GM18498 (cell line): Measurements from ENCODE around the gene FOXD1.
"Not testable (repeated sequence)": the region's sequence is repeated elsewhere in the genome, so short reads cannot be mapped to it uniquely, and the experiment has no call there.

ENCODE experiments used
- ATAC-seq: cut with Tn5 transposase; IDR thresholded peaks from one replicate; pipeline ENCODE4 v1.9.1; 2021; ENCODE audit warnings: mild to moderate bottlenecking, moderate library complexity; ENCODE audit not compliant: unreplicated experiment

The FOXD1 gene

DNA sequence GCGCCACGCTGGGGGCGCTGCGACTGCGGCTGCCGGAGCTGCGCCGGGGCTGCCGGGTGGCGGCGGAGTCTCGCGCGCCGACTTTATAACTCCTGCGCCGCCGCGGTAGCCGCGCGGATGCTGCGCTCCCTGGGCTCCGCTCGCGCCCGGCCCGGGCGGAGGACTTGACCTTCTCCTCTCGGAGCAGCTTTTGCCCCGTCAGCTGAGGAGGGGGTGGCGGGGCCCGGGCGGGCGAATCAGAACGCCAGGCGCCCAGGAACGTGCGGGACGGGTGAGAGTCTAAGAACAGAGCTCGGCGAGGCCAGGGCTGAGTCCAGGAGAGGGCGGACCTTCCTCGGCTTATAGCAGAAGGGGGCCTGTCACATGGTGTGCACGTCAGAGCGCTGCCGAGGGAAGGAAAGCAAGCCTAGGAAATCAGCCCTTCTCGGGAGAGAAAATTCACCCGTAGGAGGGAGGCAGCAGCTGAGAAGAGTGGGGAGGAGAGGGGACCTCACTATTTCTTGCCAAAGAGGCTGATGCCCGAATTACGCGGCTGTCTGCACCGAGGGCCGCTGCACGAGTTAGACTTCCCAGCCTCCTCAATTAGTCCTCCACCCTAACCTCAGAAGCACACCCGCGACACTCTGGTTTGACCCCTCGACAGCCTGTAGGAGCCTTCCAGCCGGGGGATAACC lies at the start of gene FOXD1:
Gene FOXD1 (minus strand): TSS at position 315 of the 674 bp plus-strand sequence. CDS start 415 bp downstream, outside the sequence.
- peak; percentile 31 for ATAC-seq

DNA sequence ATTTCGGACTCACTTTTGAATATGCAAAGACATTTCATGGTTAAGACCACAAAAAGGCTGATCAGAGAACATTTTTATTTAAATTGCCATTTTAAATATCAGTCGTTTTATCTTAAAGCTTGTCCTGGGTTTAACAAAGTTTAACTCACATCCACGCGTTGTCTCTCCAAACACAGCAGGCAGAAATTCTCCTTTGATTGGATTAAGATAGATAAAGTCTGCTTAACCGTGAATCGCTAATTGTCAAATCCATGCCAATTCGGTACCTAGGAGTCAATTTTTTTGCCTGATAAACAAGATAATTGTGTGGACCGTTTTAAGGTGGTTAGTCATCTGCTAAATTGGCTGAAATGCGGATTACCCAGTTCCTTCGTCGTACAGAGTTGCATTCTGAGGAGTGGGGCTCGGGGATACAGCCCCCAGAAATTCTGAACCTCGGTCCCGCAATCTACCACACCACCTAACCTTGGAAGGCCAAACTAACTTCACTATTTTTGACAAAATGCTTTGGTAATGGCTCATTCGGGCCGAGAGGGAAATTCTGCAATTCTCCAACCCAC lies 49.0 kb upstream of the FOXD1 start:
- no peak for ATAC-seq

DNA sequence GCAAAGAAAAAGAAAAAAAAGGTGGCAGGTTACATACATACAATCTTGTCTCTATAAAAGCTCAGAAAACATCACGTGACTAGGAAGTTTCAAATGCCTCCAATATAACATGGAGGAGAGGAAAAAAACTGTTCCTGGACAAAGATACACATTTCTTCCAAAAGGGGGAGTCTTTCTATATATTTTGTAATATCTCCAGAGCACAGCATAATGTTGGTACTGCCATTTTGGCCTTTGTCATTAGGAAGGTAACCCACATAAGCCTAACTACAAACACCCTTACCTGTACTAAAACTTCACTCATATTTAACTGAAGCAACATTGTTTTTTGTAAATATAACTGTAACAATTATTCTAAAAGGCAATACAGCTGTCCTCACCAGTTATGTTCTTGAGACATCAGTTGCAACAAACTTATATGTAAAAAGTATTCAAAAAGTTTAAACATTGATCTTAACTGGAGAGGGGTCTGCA lies 48.4 kb upstream of the FOXD1 start:
- ATAC-seq = no peak

DNA sequence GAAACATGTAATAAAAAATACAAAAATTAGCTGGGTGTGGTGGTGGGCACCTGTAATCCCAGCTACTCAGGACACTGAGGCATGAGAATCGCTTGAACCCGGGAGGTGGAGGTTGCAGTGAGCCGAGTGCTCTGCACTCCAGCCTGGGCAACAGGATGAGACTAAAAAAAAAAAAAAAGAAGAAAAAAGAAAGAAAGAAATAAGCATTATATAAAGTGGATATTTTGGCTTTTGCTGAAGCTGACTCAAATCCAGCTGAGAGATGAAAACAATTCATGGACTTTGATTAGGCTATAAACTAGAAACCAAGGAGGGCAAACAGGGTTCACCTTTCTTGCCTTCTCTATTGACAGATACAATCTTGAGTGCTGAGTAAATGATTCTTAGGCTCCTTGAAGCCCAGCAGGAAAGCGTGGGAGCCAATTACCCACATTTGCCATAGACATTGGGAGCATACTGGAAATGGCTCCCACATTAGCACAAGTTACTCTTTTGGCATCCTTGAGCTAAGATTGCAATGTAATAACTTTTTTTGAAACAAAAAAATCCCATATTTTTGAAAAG lies 47.3 kb upstream of the FOXD1 start:
- ATAC-seq = no peak

DNA sequence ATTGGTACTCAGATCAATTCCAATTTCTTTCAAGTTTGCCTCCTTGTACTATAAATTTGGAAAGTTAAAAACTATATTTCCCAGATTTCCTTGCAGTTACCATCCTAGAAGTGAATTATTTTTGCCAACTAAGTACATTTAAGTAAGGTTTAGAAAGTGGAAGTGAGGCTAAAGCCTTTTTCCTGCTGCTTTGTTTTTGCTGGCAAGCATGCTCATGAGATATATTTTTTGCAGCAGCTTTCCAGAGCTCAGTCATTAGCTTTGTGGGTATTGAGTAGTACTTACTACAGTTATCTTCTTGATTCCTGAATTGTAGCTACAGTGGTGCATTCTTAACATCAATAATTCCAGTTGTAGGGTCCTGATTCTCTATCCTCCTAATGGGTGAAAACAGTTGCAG lies 46.1 kb upstream of the FOXD1 start:
- ATAC-seq = no peak

DNA sequence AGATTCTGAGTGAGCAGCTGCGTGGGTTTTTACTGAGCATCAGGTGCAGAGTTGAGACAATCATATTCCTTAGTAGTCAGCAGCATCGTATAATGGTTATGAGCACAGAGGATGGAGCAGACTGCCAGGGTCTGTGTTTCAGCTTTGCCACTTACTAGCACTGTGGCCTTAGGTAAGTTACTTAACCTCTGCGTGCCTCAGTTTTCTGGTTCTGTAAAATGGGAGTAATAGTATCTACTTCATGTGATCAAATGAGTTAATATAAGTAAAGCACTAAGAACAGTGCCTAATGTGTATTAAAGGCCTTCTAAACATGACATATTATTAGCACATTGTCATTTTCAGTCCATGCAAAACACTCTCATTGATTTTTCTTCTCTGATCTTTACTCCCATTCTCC lies 44.8 kb upstream of the FOXD1 start:
- ATAC-seq = no peak

DNA sequence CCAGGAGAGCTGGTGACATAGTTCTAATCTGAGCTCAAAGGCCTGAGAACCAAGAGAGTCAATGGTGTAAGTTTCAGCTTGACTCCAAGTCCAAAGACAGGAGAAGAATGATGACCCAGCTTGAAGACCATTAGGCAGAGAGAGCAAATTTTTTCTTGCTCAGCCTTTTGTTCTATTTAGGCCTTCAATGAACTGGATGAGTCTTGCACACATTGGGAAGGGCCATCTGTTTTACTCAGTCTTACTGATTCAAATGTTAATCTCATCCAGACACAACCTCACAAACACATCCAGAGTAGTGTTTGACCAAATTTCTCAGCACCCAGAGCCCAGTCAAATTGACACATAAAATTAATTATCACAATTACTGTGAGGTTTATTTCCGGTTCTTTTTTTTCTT lies 42.6 kb upstream of the FOXD1 start:
- ATAC-seq = no peak

DNA sequence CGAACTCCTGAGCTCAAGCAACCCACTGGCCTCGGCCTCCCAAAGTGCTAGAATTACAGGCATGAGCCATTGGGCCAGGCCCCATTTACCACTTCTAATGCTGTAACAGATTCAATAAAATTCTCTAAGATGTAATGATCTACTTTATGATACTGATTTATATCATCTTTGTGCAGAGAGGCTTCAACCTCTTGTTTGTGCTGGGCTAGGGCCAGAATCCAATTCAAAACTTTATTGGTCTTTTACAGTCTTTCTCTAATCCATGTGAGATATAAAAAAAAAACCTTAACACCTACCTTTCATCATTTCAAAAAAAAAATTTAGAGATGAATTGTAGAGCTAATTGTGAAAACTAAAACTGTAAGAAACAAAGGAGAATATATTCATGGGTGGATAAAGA lies 41.5 kb upstream of the FOXD1 start:
- no peak for ATAC-seq

DNA sequence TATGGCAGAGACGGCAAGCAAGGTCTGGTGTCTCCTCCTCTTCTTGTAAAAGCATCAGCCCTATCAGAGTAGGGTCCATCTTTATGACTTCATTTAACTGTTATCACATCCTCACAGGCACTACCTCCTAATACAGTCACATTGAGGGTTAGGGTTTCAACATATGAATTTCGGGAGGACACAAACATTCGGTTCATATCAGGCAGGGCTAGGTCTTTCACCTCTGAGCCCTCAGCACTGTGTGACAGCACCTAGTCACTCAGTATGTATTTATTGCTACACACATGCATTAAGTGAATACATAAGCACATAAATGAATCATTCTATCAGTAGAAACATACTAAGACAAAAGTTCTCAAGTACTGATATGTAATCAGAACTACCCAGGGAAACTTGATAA lies 40.2 kb upstream of the FOXD1 start:
- ATAC-seq = no peak

DNA sequence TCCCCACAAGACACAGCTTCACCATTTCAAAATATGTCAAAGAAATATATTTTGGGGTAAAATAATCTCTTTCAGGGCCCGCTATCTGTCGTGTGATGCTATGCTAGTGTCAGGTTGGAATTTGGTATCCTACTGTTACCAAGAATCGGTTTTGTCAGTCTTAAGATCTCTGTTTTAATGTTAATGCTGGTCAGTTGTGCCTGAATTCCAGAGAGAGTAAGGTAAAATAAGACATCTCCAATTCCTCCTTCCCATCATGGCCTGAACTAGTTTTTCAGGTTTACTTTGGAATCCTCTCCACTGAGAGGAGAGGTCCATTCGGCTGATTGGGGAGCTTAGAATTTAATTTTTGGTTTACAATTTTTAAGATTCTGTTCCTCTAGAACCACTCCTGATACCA lies 39.2 kb upstream of the FOXD1 start:
- no peak for ATAC-seq

DNA sequence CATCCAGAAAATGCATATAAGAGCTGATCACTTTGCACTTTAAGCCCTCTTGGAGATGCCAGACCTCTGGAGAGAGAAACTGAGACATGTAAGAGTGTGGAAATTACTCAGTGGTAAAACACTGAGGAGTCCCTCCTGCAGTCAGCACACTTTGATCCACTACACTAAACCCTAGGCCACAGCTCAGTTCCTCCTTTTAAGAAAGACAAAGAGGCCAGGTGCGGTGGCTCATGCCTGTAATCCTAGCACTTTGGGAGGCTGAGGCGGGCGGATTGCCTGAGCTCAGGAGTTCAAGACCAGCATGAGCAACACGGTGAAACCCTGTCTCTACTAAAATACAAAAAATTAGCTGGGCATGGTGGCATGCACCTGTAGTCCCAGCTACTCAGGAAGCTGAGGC lies 38.7 kb upstream of the FOXD1 start:
- not testable (repeated sequence) for ATAC-seq

DNA sequence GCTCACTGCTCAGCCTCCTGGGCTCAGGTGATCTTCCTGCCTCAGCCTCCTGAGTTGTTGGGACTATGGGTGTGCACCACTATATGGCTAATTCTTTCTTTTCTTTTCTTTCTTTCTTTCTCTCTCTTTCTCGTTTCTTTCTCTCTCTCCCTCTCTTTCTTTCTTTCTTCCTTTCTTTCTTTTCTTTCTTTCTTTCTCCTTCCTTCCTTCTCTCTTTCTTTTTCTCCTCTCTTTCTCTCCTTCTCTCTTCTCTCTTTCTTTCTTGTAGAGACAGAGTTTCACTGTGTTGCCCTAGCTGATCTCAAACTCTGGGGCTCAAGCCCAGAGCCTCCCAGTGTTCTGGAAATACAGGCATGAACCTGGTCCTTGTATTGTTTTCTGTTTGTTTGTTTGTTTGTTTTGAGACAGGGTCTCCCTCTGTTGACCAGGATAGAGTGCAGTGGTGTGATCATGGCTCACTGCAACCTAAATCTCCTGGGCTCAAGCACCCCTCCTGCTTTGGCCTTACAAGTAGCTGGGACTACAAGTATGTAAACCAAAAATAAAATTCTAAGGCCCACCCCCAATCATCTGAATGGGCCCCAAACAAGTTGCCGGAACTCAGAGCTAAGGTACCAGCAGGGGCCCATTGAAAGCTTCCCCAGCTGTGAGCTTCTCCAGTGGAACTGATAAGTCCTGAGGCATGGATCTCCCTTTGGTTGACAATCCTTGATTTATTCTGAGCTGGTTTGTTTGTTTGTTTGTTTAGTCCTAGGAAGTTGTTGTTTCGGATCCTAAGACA lies 37.7 kb upstream of the FOXD1 start:
- ATAC-seq = no peak

DNA sequence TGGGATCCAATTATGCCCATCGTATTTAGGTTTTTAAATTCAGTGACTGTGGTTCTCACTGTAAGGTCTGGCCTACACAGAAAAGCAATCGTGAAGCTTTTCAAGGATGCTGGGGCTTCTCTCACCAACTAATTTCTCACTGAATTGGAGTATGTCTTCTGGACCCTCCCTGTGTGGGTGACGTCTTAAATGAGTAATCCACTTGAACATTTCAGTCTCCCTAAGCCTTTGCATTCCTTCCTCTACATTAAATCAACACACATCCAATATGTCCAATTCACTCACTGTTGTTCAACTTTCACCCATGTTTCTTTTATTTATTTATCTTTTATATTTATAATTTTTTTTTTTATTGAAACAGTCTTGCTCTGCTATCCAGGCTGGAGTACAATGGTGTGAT lies 37.1 kb upstream of the FOXD1 start:
- ATAC-seq = no peak

DNA sequence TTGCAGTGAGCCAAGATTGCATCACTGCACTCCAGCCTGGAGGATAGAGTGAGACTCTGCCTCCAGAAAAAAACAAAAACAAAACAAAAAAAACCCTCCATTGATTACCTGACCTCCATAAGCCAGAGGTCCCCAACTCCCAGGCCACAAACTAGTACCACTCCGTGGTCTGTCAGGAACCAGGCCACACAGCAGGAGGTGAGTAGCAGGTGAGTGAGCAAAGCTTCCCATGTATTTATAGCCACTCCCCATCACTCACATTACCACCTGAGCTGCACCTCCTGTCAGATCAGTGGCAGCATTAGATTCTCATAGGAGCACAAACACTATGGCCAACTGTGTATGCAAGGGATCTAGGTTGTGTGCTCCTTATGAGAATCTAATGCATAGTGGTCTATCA lies 35.9 kb upstream of the FOXD1 start:
- no peak for ATAC-seq

DNA sequence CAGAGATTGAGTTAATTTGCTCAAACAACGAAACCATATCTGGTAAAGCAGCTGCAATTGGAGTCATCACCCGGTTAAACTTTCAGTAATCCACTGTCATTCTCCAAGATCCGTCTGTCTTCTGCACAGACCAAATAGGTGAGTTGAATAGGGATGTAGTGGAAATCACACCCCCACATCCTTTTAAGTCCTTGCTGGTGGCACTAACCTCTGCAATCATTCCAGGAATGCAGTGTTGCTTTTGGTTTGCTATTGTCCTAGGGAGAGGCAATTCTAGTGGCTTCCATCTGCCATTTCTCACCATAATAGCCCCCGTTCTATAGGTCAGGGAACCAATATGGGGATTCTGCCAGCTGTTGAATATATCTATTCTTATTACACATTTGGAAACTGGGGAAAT lies 35.1 kb upstream of the FOXD1 start:
- no peak for ATAC-seq

DNA sequence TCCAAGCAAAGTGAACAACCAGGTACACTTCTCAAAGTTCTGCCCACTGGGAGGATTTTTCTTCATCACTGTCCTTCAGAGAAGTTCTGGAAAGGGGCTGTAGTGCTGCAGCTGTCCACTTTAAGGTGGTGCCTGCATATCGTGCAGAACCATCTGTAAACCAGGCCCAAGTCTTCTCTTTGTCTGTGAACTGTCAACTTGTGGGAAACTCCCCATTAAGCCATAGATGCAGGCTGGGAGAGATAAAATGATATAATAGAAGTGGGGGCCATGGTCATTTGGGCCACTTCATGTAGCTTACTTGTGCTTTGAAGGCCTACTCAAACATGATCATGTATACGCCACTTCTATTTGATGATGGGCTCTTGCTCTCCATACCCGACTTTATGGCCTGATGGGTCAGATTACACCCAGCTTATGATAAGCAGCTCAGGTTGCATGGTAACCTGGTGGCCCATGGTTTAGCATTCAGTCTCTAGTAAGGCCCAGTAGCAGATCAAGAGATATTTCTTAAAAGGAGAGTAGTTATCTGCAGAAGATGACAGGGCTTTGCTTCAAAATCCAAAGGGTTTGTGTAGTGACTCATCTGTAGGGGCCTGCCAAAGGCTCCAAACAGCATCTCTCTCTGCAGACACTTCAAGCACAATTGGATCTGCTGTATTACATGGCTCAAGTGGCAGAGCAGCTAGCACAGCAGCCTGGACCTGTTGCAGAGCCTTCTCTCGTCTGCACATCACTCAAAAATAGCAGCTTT lies 34.0 kb upstream of the FOXD1 start:
- ATAC-seq = no peak

DNA sequence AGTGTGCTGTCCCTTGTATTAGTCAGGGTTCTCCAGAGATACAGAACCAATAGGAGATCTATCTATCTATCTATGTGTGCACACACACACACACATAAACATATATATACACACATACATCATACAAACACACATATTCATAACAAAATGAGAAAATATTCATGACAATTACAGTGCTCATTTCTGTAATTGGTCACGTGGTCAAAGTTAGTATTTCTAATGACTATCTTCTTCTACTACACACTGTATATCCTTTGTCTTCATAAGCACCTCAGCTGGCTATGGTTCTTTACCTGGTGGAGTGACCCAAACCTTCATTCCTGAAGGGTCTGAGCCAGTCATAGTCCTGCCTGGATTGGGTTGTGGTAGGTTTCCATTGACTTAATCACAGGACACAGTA lies 31.9 kb upstream of the FOXD1 start:
- ATAC-seq = no peak

DNA sequence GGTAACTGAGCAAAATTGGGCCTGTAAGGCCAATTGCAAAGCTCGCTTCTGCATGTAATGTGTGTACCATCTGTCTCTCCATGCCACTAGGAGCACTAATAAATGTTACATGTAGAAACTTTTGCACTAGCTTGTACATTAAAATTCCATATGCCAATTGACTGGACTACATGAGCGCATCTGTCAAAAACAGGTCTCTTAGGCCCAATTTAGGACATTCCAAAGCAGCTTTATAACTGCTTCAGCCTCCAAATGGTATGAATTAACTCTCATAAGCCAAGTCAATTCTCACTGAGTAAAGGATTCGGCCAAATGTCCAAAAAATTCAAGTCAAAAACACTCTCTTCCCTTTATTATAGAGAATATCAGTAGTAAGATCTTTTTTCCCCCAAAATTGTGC lies 23.5 kb upstream of the FOXD1 start:
- ATAC-seq = no peak

DNA sequence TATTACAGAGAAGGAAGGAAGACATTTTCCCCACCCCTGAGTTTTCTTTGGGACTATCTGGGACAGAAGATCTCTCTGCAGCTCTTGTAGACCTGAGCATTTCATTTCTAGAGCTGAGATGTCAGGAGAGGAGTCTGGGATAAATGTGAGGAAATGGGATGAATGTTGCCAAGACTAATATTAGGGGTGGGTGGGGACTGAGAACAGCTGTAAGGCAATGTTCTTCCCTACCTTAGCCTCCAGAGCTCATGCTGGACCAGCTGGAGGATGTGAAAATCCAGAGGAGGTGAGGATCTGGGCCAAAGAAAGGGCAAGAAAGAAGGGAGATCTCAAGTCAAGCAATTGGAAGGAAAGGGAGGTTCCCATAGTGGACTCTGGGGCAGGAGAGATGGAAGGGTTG lies 23.1 kb upstream of the FOXD1 start:
- no peak for ATAC-seq

DNA sequence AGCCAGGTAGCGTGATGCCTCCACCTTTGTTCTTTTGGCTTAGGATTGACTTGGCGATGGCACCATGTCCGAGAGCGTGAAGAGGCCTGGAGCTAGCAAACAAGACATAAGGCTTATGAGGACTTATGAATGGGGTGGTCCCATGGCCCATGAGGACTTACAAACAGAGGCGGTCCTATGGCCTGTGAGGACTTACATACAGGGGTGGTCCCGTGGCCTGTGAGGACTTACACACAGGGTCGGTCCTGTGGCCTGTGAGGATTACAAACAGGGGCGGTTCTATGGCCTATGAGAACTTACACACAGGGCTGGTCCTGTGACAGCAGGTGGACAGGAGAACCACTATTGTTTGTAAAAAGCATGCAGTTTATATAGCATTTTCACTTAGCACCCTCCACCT lies 21.3 kb upstream of the FOXD1 start:
- no peak for ATAC-seq

DNA sequence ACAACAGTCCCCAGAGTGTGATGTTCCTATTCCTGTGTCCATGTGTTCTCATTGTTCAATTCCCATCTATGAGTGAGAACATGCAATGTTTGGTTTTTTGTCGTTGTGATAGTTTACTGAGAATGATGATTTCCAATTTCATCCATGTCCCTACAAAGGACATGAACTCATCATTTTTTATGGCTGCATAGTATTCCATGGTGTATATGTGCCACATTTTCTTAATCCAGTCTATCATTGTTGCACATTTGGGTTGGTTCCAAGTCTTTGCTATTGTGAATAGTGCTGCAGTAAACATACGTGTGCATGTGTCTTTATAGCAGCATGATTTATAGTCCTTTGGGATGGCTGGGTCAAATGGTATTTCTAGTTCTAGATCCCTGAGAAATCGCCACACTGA lies 20.1 kb upstream of the FOXD1 start:
- not testable (repeated sequence) for ATAC-seq
